GM12878 (cell line): ENCODE measurements around the gene SULT2B1.

Experiments used
- JUNB ChIP-seq: IDR thresholded peaks from 2 replicates; pipeline ENCODE4 v1.6.1; 2016; ENCODE audit warnings: antibody characterized with exemption, mild to moderate bottlenecking
- POLR2A ChIP-seq: IDR thresholded peaks from 2 replicates; pipeline ENCODE4 v1.6.1; 2011; ENCODE audit warnings: low read depth, mild to moderate bottlenecking, low read length
- RAD21 ChIP-seq: IDR thresholded peaks from 2 replicates; pipeline ENCODE4 v1.6.1; 2011; ENCODE audit warnings: mild to moderate bottlenecking, low read depth, low read length, moderate library complexity; ENCODE audit not compliant: insufficient read depth
- TF ChIP-seq, protein P1 (sequence below): IDR thresholded peaks from 2 replicates; pipeline ENCODE4 v1.6.1; 2011; ENCODE audit warnings: low read depth, low read length, improper control_type of control experiment, borderline replicate concordance
- TF ChIP-seq, protein P2 (sequence below): IDR thresholded peaks from 2 replicates; pipeline ENCODE4 v1.6.1; 2012; ENCODE audit warnings: low read length, inconsistent platforms
- TF ChIP-seq, protein P3 (sequence below), 3 experiments: IDR thresholded peaks in 2 of 3; conservative IDR thresholded peaks in 1 of 3; 2 replicates each; pipeline ENCODE4 v1.5.1; 2011; ENCODE audit warnings: low read depth in 3 of 3, low read length in 3 of 3, mild to moderate bottlenecking in 3 of 3, control low read depth in 2 of 3, moderate library complexity in 2 of 3, inconsistent platforms in 1 of 3, mixed read lengths in 1 of 3; ENCODE audit not compliant: control insufficient read depth in 2 of 3, insufficient read depth in 1 of 3; ENCODE audit errors: extremely low read depth in 1 of 3
- TF ChIP-seq, protein P4 (sequence below): fragments of 450-650 bp; IDR thresholded peaks from 2 replicates; pipeline ENCODE4 v1.6.1; 2017; ENCODE audit warnings: low read depth, mild to moderate bottlenecking, moderate library complexity
- TF ChIP-seq, protein P5 (sequence below): fragments of 450-650 bp; IDR thresholded peaks from 2 replicates; pipeline ENCODE4 v1.6.1; 2017; ENCODE audit warnings: mild to moderate bottlenecking

DNA sequence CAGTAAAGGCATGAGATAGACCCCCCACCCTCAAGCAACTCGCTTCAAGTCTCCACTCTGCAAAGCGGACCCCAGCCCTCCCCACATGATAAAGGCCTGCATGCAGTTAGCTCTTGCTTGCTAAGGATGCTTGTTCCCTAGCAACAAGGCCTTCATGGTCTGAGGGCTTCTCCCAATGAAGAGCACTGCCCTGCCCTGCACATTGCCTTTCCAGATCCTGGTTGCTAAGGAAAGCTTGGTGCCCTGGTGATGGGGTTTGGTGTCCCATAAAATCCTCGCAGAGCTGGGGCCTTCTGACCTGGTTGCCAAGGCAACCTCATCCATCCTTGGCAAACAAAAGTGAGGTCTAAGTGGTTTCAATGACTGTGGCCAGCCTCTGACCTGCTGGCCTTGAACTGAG is 79.3 kb downstream of the SULT2B1 start:
- TF ChIP-seq, protein P1, sequence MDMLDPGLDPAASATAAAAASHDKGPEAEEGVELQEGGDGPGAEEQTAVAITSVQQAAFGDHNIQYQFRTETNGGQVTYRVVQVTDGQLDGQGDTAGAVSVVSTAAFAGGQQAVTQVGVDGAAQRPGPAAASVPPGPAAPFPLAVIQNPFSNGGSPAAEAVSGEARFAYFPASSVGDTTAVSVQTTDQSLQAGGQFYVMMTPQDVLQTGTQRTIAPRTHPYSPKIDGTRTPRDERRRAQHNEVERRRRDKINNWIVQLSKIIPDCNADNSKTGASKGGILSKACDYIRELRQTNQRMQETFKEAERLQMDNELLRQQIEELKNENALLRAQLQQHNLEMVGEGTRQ = no peak
- TF ChIP-seq, protein P2, sequence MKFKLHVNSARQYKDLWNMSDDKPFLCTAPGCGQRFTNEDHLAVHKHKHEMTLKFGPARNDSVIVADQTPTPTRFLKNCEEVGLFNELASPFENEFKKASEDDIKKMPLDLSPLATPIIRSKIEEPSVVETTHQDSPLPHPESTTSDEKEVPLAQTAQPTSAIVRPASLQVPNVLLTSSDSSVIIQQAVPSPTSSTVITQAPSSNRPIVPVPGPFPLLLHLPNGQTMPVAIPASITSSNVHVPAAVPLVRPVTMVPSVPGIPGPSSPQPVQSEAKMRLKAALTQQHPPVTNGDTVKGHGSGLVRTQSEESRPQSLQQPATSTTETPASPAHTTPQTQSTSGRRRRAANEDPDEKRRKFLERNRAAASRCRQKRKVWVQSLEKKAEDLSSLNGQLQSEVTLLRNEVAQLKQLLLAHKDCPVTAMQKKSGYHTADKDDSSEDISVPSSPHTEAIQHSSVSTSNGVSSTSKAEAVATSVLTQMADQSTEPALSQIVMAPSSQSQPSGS = no peak
- TF ChIP-seq, protein P3, sequence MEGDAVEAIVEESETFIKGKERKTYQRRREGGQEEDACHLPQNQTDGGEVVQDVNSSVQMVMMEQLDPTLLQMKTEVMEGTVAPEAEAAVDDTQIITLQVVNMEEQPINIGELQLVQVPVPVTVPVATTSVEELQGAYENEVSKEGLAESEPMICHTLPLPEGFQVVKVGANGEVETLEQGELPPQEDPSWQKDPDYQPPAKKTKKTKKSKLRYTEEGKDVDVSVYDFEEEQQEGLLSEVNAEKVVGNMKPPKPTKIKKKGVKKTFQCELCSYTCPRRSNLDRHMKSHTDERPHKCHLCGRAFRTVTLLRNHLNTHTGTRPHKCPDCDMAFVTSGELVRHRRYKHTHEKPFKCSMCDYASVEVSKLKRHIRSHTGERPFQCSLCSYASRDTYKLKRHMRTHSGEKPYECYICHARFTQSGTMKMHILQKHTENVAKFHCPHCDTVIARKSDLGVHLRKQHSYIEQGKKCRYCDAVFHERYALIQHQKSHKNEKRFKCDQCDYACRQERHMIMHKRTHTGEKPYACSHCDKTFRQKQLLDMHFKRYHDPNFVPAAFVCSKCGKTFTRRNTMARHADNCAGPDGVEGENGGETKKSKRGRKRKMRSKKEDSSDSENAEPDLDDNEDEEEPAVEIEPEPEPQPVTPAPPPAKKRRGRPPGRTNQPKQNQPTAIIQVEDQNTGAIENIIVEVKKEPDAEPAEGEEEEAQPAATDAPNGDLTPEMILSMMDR (IDR thresholded peaks at IDR 0.05 in 2 of 3, conservative IDR thresholded peaks at IDR 0.05 in 1 of 3; ENCODE audit: control insufficient read depth in 2 of 3, extremely low read depth in 1 of 3, insufficient read depth in 1 of 3, low read depth in 3 of 3, low read length in 3 of 3) = no peak
- TF ChIP-seq, protein P4, sequence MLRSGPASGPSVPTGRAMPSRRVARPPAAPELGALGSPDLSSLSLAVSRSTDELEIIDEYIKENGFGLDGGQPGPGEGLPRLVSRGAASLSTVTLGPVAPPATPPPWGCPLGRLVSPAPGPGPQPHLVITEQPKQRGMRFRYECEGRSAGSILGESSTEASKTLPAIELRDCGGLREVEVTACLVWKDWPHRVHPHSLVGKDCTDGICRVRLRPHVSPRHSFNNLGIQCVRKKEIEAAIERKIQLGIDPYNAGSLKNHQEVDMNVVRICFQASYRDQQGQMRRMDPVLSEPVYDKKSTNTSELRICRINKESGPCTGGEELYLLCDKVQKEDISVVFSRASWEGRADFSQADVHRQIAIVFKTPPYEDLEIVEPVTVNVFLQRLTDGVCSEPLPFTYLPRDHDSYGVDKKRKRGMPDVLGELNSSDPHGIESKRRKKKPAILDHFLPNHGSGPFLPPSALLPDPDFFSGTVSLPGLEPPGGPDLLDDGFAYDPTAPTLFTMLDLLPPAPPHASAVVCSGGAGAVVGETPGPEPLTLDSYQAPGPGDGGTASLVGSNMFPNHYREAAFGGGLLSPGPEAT = no peak
- TF ChIP-seq RAD21 = no peak
- TF ChIP-seq, protein P5, sequence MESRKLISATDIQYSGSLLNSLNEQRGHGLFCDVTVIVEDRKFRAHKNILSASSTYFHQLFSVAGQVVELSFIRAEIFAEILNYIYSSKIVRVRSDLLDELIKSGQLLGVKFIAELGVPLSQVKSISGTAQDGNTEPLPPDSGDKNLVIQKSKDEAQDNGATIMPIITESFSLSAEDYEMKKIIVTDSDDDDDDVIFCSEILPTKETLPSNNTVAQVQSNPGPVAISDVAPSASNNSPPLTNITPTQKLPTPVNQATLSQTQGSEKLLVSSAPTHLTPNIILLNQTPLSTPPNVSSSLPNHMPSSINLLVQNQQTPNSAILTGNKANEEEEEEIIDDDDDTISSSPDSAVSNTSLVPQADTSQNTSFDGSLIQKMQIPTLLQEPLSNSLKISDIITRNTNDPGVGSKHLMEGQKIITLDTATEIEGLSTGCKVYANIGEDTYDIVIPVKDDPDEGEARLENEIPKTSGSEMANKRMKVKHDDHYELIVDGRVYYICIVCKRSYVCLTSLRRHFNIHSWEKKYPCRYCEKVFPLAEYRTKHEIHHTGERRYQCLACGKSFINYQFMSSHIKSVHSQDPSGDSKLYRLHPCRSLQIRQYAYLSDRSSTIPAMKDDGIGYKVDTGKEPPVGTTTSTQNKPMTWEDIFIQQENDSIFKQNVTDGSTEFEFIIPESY = no peak
- no peak for TF ChIP-seq POLR2A
- TF ChIP-seq JUNB = no peak
